Suprapubic skin (tissue), 4 donors: ENCODE measurements around the gene WDR26.

ENCODE experiments used
- CTCF ChIP-seq, 2 donors: fragments of 200-600 bp in 1 of 2; fragments of 450-650 bp in 1 of 2; sonication (generic) in 1 of 2; IDR thresholded peaks; one replicate each; pipeline ENCODE4 v1.5.1; 2016 to 2019; ENCODE audit warnings: antibody characterized with exemption in 2 of 2, mild to moderate bottlenecking in 1 of 2, moderate library complexity in 1 of 2
- EP300 ChIP-seq: sonication (generic); formaldehyde crosslinking; IDR thresholded peaks from one replicate; pipeline ENCODE4 v1.6.1; 2017; ENCODE audit warnings: antibody characterized with exemption
- POLR2A ChIP-seq, 2 donors: fragments of 450-650 bp; IDR thresholded peaks; one replicate each; pipeline ENCODE4 v1.6.1; 2017; ENCODE audit warnings: antibody characterized with exemption in 2 of 2, mild to moderate bottlenecking in 2 of 2, moderate library complexity in 2 of 2
- POLR2AphosphoS5 ChIP-seq, 3 donors: sonication (generic); formaldehyde crosslinking; IDR thresholded peaks; one replicate each; pipeline ENCODE4 v1.6.1; 2017; ENCODE audit warnings: antibody characterized with exemption in 3 of 3

DNA sequence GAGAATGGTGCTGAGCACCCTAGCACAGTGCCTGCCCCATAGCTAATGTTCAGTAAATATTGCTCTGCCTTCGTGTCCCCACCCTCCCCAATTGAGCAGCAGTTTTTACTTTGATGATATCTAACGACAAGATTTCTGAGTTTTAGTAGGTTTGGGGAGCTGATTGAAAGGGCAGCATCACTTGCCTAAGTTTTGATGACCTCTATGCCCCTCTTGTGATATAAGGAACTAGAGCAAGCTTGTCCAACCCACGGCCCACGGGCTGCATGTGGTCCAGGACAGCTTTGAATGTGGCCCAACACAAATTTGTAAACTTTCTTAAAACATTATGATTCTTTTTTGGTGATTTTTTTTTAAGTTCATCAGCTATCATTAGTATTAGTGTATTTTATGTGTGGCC, 76.4 kb downstream of the WDR26 start:
- TF ChIP-seq POLR2A (IDR thresholded peaks at IDR 0.05) (no peak), CTCF (IDR thresholded peaks at IDR 0.05) (no peak), POLR2AphosphoS5 (IDR thresholded peaks at IDR 0.05) (no peak), EP300 (no peak)
